HG03045 (cell line): Measurements from ENCODE around the gene TBXAS1.

Experiments used
- ATAC-seq: cut with Tn5 transposase; IDR thresholded peaks from one replicate; pipeline ENCODE4 v1.9.1; 2021; ENCODE audit warnings: mild to moderate bottlenecking, moderate library complexity; ENCODE audit not compliant: unreplicated experiment

Gene TBXAS1

DNA sequence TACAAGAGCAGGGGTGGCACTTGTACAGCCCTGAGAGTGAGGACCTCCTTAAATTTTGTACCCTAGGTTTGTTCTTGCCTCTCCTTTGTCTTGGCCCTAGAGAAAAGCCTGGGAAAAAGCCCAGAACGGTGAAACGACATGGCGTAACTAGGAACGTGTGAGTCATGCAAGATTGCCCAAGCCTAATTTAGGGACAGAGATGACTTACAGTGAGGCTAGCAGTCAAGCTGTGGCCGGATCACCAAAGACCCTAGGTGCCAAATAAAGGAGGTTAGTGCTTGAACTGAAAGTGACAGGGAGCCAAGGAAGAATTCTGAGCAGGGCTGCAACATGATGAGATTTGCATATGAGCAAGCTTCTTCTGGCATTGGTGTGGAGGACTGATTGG lies 25.1 kb downstream of the TBXAS1 start:
- no peak for ATAC-seq

DNA sequence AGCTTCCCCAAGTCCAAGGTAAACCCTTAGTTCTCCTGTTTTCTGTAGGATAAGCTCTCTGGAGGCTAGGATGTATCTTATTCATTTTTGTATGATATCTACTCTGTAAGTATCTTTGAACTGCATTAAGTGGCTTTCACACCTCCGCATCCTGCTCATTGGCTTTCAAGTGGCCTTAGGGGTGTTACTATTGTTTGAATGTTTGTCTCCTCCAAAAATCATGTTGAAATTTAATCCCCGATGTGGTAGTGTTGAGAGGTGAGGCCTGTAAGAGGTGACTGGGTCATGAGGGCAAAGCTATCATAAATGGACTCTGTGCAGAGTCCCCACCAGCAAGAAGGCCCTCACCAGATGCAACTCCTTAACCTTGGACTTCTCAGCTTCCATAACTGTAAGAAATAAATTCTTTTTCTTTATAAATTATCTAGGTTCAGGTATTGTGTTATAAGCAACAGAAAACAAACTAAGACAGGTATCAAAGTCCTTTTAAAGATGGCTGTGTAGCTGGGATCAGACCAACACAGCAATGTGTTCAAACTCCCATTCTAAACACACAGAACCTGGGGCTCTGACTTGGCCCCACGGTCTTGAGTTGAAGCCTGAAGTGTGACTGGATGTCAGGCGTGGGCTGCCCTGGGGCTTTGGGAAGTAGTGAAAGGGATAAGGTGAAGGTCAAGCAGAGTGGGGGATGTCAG lies 25.9 kb downstream of the TBXAS1 start:
- ATAC-seq = no peak

DNA sequence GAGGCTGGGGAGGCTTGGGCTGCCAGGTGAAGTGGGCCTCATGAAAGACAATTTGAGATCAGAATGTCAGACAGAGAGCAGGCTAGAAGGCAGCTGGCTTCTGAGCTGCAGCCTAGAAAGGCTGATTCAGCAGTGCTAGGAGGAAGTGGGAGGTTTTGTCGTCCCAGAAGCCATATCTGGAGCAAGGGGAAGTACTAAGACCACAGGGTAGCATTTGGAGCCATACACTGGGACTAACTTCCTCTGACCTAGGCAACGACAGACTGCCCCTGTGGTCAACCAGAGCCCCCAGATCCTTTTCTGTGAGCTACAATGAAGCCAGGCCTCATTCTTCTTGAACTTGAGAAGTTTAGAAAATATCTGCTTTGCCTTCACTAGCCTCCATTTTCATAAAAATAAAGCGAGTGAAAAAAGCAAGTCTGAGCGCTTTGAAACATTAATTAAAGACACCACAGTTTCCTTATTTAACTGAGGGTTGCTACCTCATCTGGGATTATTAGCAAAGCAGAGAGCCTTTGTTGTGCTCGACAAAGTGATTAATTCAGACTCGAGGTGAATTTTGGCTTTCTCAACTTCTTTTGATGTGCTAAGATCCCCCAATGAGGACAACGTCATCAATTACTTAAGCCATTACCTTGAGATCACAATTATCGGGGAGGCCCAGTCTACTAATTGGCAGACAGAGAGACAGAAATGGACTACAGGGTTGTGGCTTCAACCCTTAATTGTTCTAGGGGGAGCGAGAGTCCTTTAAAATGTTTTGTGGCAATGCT lies 26.6 kb downstream of the TBXAS1 start:
- ATAC-seq = peak; percentile 82

DNA sequence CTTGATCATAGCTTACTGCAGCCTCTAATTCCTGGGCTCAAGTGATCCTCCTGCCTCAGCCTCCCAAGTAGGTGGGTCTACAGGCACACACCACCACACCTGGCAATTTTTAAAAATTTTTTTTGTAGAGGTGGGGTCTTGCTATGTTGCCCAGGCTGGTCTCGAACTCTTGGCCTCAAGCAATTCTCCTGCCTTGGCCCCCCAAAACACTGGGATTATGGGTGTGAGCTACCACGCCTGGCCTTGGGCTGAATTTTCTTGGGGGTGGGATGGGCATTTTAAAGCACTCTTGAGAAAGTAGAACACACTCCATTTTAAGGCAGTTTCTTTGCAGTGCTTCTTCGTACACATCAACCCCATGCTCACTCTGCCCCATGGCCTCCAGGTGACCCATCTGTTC lies 28.7 kb downstream of the TBXAS1 start:
- no peak for ATAC-seq

DNA sequence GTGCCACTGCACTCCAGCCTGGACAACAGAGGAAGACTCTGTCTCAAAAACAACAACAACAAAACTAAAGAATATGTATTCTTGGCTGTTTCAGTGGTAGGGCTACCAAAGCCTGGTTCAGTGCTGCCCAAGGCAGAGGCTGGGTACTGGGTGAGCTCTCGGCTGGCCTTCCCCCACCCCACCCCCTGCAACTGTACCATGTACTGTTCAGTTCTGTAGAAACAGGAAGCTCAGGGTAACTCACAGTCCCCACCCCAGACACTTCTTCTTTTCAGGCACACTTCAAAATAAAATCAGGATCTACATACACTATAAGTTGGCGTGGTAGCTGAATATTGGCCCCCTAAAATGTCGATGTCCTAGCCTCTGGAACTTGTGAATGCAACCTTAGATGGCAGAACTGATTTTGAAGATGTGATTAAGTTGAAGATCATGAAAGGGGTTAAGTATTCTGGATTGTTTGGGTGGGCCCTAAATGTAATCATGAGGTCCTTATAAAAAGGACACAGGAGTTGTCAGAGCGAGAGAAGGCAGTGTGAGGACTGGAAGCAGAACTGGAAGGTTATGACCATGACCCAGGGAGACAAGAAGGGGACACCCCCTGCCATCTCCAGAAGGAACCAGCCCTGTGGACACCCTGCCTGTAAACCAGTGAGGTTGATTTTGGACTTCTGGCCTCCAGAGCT lies 31.2 kb downstream of the TBXAS1 start:
- no peak for ATAC-seq

DNA sequence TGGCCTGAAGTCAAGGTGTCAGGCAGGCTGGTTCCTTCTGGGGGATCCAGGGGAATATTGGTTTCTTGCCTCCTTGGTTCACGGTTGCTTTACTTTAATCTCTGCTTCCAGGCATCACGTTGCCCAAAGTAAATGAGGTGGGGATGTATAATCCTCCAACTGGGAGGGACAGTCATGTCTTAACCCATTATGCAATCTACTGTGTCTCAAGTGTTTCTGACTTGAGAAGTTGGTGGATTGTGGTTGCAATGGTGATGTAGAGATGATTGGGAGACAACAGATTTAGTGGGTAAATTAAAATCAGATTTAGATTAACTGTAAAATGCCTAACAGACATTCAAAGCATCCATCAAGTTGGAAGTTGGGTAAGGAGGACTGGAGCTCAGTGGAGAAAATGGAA lies 32.7 kb downstream of the TBXAS1 start:
- no peak for ATAC-seq

DNA sequence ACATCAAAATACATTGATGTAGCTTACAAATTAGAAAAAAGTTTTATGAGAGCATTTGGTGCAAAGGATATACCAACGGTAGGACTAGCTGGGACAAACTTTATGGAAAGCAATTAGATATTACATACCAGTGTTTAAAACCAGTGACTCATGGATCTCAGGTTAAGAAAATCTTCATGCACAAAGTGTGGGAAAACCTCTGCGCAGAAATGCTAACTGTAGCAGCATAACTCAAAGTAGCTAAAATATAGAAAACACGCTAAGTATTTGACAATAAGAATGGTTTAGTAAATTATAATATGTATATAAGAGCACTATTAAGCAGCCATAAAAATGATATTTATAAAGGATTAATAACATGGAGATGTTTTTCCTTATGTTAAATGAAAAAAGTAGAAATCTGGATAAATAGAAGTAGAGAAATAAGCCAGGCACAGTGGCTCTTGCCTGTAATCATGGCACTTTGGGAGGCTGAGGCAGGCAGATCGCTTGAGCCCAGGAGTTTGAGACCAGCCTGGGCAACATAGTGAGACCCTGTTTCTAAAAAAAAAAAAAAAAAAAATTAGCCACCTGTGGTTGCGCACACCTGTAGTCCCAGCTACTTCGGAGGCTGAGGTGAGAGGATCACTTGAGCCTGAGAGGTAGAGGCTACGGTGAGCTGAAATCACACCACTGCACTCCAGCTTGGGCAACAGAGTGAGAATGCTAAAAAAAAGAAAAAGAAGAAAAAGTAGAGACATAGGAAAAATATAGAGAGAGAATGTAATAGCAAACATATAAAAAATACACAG lies 37.2 kb downstream of the TBXAS1 start:
- ATAC-seq = no peak

DNA sequence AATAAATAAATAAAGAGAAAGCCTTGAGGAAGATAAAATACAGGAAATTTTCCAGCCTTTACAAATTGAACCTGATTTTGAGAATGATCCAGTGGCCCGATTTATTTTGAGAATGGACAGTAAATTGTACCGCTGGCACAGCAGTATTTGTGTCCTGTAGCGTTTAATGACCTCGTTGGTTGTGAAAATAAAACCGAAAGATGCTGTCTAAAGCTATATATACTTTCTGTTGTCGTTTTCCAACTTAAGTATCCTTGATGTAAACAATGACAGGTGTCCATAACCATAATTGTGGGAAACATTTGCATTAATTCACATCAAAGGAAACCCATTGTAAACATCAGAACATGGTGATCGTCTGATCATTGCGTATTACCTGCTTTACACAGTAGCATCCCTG lies 38.8 kb downstream of the TBXAS1 start:
- ATAC-seq = no peak

DNA sequence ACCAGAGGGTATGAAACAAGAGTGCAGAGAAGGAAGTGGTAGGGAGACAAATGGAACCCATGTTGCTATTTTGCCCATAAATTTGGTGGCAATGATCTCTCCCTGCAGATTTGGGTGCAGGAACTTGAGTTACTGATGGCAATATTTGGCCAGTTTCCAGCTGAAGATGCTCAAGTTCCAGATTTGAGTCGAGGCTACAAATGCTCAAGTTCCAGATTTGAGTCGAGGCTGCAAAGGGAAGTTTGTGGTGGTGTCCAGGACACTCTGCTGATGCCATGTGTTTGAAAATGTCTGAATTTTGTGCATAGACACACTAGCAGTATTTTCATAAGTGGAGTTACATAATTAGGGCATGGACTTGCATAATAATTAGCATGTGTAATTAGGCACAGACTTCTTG lies 40.8 kb downstream of the TBXAS1 start:
- no peak for ATAC-seq

DNA sequence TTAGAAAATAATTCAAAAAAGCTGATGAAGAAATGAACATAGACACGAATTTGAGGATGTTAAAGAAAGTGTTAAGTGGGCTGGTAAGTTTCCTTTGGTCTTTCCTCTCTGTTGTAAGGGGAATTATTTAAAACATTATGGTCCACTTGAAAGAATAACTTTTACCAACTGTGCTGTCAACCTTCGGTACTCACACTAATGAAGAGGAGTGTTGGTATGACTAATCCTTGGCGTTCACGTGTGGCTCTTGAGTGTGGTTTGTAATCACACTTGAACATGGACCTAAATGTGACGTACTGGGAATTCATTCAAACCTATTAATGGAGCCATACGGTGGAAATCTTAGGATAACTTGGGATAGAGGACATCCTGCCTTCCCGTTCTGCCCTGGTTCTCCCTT lies 41.3 kb downstream of the TBXAS1 start:
- ATAC-seq = no peak

DNA sequence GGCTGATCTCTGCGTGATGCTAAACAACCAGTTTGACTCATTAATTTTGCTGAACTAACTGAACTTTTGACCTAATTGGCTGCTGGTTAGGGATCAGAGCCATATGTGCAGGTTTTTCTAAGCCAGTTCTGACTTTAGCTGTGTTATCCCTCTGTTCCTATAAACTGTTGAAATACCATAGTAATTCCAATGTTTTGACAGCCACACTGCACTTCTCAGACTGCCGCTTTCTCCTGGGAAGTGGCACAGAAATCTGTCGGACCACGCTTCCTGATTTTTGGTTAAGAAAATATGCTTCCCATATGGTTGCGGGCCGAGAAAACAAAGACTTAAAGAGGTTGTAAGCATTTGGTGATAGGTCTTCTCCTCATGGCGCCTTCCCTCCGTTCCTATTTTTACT lies 42.3 kb downstream of the TBXAS1 start:
- no peak for ATAC-seq

DNA sequence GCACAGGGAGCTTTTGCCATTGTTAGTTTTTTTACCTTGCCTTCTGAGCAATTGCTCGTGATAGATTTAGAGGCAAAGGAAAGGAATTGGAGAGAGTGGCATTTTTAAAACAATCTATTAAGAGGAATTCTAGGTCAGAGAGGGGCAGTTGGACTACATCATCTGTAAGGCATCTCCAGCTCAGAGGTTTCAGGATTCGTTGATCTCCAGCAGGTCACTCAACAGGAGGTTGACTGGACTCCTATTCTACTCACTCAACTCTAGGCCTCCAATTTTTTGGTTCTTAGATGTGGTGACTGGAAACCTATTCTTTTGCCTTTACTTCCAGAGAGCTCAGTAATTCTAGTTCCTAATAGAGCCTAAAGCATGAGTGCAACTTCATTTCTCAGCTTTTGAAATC lies 42.8 kb downstream of the TBXAS1 start:
- no peak for ATAC-seq

DNA sequence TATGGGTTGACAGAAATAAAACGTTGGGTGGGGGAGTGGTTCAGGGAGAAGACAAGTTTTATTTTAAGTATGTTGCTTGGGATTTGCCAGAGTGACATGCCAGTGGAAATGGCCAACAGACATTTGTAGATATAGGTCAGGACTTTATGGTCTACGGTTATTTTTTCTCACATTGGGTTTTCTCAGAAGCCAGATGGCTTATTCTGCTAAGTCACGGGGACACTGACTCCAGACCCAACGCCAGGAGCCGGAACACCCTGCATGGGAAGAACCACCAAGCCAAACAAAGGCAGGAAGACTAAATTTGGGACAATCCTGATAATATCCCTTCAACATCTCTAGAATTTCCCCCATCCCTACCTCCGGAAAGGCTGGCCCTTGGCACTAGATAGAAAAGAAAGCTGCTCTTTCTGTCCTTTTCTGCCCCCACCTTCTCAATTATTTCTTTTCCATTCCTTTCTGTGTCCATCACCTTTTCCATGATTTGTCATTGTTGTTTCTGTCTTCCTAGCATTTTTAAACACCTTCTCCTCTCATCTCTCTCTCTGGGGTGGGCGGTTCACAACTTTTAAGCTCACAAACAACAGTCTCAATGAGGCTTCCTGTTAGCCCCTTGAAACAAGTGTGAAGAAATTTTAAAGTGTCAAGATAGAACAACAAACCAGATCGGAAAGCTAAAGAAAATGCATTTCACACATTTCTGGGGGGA lies 44.7 kb downstream of the TBXAS1 start:
- no peak for ATAC-seq

DNA sequence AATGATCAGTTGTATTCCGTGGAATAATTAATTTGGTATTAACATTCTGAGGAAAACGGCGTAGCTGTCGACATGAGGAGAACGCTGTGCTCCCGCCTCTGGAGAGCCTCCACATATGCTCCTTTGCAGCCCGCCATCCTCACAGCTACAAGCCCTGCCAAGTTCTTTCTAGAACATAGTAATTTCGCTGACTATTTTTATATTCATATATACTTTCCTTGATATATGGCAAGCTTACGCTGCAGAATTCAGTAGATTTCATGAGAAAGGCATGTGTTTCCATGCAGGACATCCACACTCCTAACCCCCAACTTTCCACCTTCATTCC lies 45.2 kb downstream of the TBXAS1 start:
- ATAC-seq = no peak

DNA sequence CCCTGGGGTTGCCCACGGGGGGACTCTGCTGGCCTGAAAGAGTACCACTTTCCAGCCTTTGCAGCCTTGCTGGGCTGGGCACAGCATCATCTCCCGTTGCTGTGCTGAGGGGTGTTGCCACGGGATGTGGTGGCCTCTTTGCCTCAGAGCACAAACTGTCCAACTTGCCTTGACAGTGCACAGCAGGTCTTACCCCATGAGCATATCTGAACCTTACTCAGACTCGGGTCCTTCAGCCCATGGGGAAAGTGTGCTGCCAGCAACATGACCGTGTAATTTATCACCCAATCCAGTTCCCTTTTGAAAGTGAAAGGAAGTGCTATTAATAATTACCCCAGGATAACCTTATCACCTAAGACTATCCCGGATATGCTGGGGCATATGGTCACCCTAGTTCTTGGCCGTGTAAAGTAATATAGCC lies 46.8 kb downstream of the TBXAS1 start:
- no peak for ATAC-seq

DNA sequence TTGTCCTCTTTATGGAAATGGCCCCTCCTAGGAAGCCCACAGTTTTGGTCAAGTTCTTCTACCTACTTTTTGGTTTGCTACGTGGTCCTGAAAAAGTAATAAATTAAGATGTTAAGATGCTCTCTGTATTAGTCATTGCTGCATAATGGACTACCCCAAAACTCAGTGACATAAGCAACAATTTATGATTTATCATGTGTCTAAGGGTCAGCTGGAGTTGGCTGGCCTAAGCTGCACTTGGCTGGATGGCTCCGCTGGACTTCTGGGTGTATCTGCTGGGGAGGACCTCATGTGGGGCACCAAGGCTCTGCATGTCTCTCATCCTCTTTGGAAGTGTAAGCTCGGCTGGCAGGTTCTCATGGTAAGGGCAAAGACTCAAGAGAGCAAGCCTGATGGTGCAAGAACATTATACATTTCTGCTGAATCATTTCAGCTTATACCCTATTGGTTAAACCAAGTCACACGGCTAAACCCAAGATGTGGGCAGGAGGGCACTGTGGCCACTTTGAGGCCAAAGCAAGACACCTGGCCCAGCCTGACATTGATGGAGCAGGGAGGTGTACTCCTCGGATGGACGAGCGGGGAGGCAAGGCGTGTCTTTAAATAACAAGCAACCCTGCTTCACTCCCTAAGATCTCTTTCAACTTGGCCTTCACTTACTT lies 47.7 kb downstream of the TBXAS1 start:
- no peak for ATAC-seq

DNA sequence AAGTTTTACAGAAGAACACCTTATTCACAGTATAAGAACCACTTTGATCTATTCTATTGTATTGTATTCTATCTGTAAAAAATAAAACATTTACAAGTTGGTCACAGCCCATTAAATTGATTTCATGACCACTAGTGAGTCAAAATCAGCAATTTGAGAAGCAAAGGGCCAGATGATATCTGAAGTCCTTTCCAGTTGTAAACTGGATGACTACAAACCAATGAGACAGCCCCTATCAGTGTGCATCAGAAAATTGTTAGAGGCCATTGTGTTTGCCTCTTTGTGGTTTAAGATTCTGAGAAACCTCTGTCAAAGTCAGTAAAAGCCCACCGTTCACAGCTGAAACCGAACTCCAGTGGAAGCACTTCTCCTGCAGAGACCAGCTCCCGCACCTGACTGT lies 54.8 kb downstream of the TBXAS1 start:
- no peak for ATAC-seq

DNA sequence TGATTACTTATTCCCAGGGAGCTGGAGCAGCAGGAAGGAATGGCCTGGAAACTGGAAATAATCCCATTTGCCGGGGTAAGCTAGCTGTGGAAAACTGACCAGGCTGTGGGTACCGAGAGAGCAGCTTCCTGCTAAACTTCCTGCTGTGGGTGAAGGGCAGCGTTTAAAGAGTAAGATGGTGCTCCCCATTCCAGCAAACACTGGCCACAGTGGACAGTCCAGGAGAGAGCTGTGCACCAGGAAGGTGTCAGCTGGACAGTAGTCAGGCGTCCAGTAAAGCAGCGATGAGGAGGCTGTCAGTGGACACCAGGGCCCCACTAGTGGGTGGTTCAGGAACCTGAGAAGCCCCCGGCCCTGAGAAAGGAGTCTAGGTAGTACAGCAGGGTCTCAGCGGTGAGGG lies 55.4 kb downstream of the TBXAS1 start:
- no peak for ATAC-seq

DNA sequence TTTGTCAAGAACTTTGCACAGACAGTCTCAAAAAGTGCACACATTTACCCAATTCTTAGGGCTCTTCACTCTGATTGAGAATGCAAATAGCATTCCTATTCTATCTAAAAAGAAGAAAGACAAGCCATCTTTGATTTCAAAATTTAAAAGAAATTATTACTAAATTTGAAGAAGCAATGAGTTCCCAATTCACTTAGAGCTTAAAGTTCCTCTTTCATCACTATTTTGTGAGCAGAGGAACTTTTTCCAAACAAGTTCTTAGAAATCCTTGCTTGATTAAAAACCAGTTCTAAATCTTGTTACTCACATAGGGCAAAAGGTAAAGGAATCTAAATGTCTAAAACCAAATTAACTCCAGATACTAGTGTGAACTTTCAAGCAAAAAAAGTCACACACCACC lies 56.4 kb downstream of the TBXAS1 start:
- ATAC-seq = no peak

DNA sequence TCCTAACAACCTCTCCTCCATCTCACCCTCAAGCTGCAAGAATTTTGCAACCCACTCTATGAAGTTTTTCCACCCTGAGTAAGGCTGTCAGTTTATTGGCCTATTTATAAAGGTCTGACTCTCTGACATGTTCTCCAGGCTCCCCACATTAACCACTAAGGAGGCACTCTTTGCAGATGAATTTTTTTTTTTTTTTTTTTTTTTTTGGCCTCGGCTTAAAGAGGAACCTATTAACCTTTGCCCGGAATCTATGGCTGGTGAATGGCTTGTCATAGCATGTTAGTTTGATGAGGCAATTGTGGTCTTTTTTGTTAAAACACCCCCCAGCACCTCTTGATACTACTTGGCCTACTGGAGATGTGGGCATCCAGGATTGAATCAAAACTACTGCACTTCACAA lies 57.1 kb downstream of the TBXAS1 start:
- ATAC-seq = no peak
